Measurements from ENCODE around the gene HBS1L. TPM values are rescaled to one million over a fixed set of nuclear protein-coding genes. Genes with fewer than 3 reads are reported as not detected.
A peak's percentile ranks its signal among the peaks of the same experiment; 100 is the strongest.

The HBS1L gene
- total and polyA plus RNA-seq, 9 donors = 38.0 to 62.7 (median 43.4) TPM

- H3K9me3 ChIP-seq (replicated peaks; ENCODE audit: control insufficient read depth, low read depth, low read length) = no peaks in the 10 kb centered on the region
- no peaks in the 10 kb centered on the region for H3K36me3 ChIP-seq (ENCODE audit: control insufficient read depth, insufficient read depth, low read length)
- H3K27me3 ChIP-seq (ENCODE audit: control insufficient read depth, insufficient read depth, low read length) = no peaks in the 10 kb centered on the region
- no peak for DNase-seq
- no peaks in the 10 kb centered on the region for H3K4me1 ChIP-seq (ENCODE audit: control insufficient read depth, insufficient read depth, low read length)
- H3K27ac ChIP-seq (ENCODE audit: low read length) = no peak overlapping the region
- no peak overlapping the region for H3K4me3 ChIP-seq (ENCODE audit: low read length)
Observed at GRCh38 chr6:134948142-134948541, 106.5 kb downstream of the HBS1L start.

DNA sequence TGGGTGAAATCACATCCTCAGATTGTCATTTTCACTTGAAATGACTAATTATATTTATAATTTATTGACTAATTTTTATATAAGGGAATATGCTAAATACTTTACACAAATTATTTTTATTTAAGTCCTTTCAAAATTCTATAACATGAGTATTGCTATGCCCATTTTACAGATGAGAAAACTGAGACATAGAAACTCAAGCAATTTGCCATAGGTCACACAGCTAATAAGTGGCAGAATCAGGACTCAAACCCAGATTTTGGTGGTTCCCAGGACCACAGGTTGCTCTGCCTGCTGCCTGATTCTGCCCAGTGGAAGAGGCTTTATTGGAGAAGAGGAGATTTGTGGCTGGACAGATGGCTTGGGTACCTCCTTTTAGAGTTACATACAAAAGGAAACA lies 109.6 kb downstream of the HBS1L start:
- no peak overlapping the region for H3K27ac ChIP-seq (ENCODE audit: low read length)
- H3K4me1 ChIP-seq (ENCODE audit: control insufficient read depth, insufficient read depth, low read length) = no peaks in the 10 kb centered on the region

GRCh38 chr6:134943522-134944111 lies 111.0 kb downstream of the HBS1L start:
- DNase-seq = no peak
- Histone ChIP-seq H3K4me1 (ENCODE audit: control insufficient read depth, insufficient read depth, low read length) (no peaks in the 10 kb centered on the region), H3K36me3 (ENCODE audit: control insufficient read depth, insufficient read depth, low read length) (no peaks in the 10 kb centered on the region), H3K27me3 (ENCODE audit: control insufficient read depth, insufficient read depth, low read length) (no peaks in the 10 kb centered on the region), H3K9me3 (replicated peaks; ENCODE audit: control insufficient read depth, low read depth, low read length) (no peaks in the 10 kb centered on the region), H3K27ac (ENCODE audit: low read length) (no peak overlapping the region), H3K4me3 (ENCODE audit: low read length) (no peak overlapping the region)
- WGBS (ENCODE audit: insufficient coverage) = 94% methylated on average over 4 of the region's 9 CpGs

More for the DNA sequence above, 109.6 kb downstream of the HBS1L start:
- no peaks in the 10 kb centered on the region for H3K9me3 ChIP-seq (replicated peaks; ENCODE audit: control insufficient read depth, low read depth, low read length)
- no peak for DNase-seq
- H3K36me3 ChIP-seq (ENCODE audit: control insufficient read depth, insufficient read depth, low read length) = no peaks in the 10 kb centered on the region
- no peak overlapping the region for H3K4me3 ChIP-seq (ENCODE audit: low read length)
- H3K27me3 ChIP-seq (ENCODE audit: control insufficient read depth, insufficient read depth, low read length) = no peaks in the 10 kb centered on the region

- H3K27me3 ChIP-seq (ENCODE audit: control insufficient read depth, insufficient read depth, low read length) = no peaks in the 10 kb centered on the region
- H3K4me3 ChIP-seq (ENCODE audit: low read length) = no peak overlapping the region
- no peak for DNase-seq
- no peaks in the 10 kb centered on the region for H3K36me3 ChIP-seq (ENCODE audit: control insufficient read depth, insufficient read depth, low read length)
- no peak overlapping the region for H3K27ac ChIP-seq (ENCODE audit: low read length)
- no peaks in the 10 kb centered on the region for H3K9me3 ChIP-seq (replicated peaks; ENCODE audit: control insufficient read depth, low read depth, low read length)
- peaks cover 5% of the 10 kb centered on the region for H3K4me1 ChIP-seq (ENCODE audit: control insufficient read depth, insufficient read depth, low read length)
- 57% methylated on average over 2 of the region's 5 CpGs for WGBS (ENCODE audit: insufficient coverage)
Observed at GRCh38 chr6:134938896-134939295, 115.7 kb downstream of the HBS1L start.

GRCh38 chr6:134937426-134937825 lies 117.2 kb downstream of the HBS1L start:
- Histone ChIP-seq H3K9me3 (replicated peaks; ENCODE audit: control insufficient read depth, low read depth, low read length) (no peaks in the 10 kb centered on the region), H3K4me3 (ENCODE audit: low read length) (no peak overlapping the region), H3K36me3 (ENCODE audit: control insufficient read depth, insufficient read depth, low read length) (no peaks in the 10 kb centered on the region), H3K4me1 (ENCODE audit: control insufficient read depth, insufficient read depth, low read length) (peaks cover 5% of the 10 kb centered on the region), H3K27ac (ENCODE audit: low read length) (peak overlapping the region; percentile 17), H3K27me3 (ENCODE audit: control insufficient read depth, insufficient read depth, low read length) (no peaks in the 10 kb centered on the region)
- DNase-seq = peak; percentile 13
- 0% methylated on average over 1 of the region's 5 CpGs for WGBS (ENCODE audit: insufficient coverage)

DNA sequence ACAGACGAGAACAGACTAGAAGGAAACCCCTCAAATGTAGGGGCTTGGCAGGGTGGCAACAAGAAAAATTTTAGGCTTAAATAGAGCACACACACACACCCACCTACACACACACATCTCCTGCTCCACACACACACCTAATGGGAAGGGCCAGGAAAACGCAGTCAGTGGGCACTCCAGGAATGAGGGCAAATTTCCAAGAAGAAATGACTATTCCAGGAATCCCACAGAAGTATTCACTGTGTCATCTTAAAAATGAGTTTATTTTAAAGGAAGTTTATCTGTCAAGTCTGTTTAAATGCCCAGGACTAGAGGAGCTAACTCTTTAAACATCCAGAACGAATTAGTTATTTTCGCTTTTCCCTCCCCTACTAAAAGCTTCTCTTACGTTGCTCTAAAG lies 117.7 kb downstream of the HBS1L start:
- Histone ChIP-seq H3K27ac (ENCODE audit: low read length) (no peak overlapping the region), H3K27me3 (ENCODE audit: control insufficient read depth, insufficient read depth, low read length) (no peaks in the 10 kb centered on the region), H3K9me3 (replicated peaks; ENCODE audit: control insufficient read depth, low read depth, low read length) (no peaks in the 10 kb centered on the region), H3K4me1 (ENCODE audit: control insufficient read depth, insufficient read depth, low read length) (peaks cover 5% of the 10 kb centered on the region), H3K4me3 (ENCODE audit: low read length) (no peak overlapping the region), H3K36me3 (ENCODE audit: control insufficient read depth, insufficient read depth, low read length) (no peaks in the 10 kb centered on the region)
- WGBS (ENCODE audit: insufficient coverage) = no CpG with 5 or more reads among the region's 5 CpGs
- peak; percentile 23 for DNase-seq

DNA sequence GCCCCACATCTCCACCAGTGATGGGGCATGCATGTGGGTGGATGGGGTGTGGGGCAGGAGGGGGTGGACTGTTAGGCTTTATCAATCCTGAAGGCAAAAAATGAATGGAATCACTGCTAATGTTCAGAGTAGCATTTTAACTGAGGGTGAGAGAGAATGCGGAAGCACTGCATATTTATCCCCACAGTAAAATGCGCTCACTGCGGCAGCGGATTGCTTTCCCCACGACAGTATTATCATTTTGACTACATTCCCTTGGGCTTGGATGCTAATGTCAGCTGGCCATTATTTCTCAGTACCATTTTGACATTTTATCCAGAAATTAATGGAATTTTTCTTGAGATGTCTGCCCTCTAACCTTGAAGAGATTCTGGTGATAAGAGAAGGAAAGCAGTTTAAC lies 118.1 kb downstream of the HBS1L start:
- no peaks in the 10 kb centered on the region for H3K27me3 ChIP-seq (ENCODE audit: control insufficient read depth, insufficient read depth, low read length)
- H3K36me3 ChIP-seq (ENCODE audit: control insufficient read depth, insufficient read depth, low read length) = no peaks in the 10 kb centered on the region
- H3K9me3 ChIP-seq (replicated peaks; ENCODE audit: control insufficient read depth, low read depth, low read length) = no peaks in the 10 kb centered on the region
- H3K4me1 ChIP-seq (ENCODE audit: control insufficient read depth, insufficient read depth, low read length) = peaks cover 5% of the 10 kb centered on the region
- WGBS (ENCODE audit: insufficient coverage) = 83% methylated on average over 1 of the region's 5 CpGs
- H3K27ac ChIP-seq (ENCODE audit: low read length) = no peak overlapping the region
- H3K4me3 ChIP-seq (ENCODE audit: low read length) = no peak overlapping the region
- DNase-seq = no peak

DNA sequence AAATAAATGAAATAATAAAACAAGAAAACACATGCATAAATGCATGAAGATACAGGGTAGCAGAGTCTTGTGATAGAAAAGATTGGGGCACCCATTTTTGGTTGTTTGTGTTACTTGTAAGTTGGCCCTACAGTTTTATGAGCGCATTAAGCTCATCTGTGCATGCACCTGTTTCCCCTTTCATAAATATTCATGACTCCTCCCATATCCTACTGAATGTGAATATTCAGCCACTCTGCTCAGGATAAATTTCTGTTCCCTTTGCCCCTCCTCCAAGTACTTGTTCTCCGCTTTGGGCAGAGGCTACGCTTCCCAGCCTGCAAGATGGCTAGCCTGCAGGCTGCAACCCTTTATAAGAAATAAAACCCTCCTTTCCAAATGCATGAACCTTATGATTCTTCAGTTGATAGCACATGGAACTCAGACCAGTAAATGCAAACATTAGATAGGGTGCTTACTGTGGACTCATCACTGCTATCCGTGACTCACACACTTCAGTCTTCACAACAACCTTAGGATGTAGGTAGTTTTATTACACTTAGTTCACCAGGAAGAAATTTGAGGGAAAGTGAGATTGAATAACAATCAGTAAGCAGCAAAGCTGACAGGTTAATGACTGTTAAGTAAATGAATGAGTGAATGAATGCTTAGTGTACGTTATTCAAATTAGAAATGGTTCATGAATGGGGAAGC lies 119.7 kb downstream of the HBS1L start:
- H3K27ac ChIP-seq (ENCODE audit: low read length) = no peak overlapping the region
- H3K27me3 ChIP-seq (ENCODE audit: control insufficient read depth, insufficient read depth, low read length) = no peaks in the 10 kb centered on the region
- no peak overlapping the region for H3K4me3 ChIP-seq (ENCODE audit: low read length)
- H3K4me1 ChIP-seq (ENCODE audit: control insufficient read depth, insufficient read depth, low read length) = peaks cover 5% of the 10 kb centered on the region
- 100% methylated on average over 1 of the region's 5 CpGs for WGBS (ENCODE audit: insufficient coverage)
- no peaks in the 10 kb centered on the region for H3K9me3 ChIP-seq (replicated peaks; ENCODE audit: control insufficient read depth, low read depth, low read length)
- DNase-seq = no peak
- H3K36me3 ChIP-seq (ENCODE audit: control insufficient read depth, insufficient read depth, low read length) = no peaks in the 10 kb centered on the region

- Histone ChIP-seq H3K9me3 (replicated peaks; ENCODE audit: control insufficient read depth, low read depth, low read length) (no peaks in the 10 kb centered on the region), H3K4me1 (ENCODE audit: control insufficient read depth, insufficient read depth, low read length) (peaks cover 5% of the 10 kb centered on the region), H3K27ac (ENCODE audit: low read length) (no peak overlapping the region), H3K27me3 (ENCODE audit: control insufficient read depth, insufficient read depth, low read length) (no peaks in the 10 kb centered on the region), H3K36me3 (ENCODE audit: control insufficient read depth, insufficient read depth, low read length) (no peaks in the 10 kb centered on the region), H3K4me3 (ENCODE audit: low read length) (no peak overlapping the region)
- WGBS (ENCODE audit: insufficient coverage) = 82% methylated on average over 9 of the region's 11 CpGs
- DNase-seq = no peak
Observed at GRCh38 chr6:134932535-134933470, 121.8 kb downstream of the HBS1L start.

GRCh38 chr6:134932098-134932497 lies 122.5 kb downstream of the HBS1L start:
- H3K27ac ChIP-seq (ENCODE audit: low read length) = no peak overlapping the region
- H3K9me3 ChIP-seq (replicated peaks; ENCODE audit: control insufficient read depth, low read depth, low read length) = no peaks in the 10 kb centered on the region
- H3K27me3 ChIP-seq (ENCODE audit: control insufficient read depth, insufficient read depth, low read length) = no peaks in the 10 kb centered on the region
- H3K4me3 ChIP-seq (ENCODE audit: low read length) = no peak overlapping the region
- no peaks in the 10 kb centered on the region for H3K36me3 ChIP-seq (ENCODE audit: control insufficient read depth, insufficient read depth, low read length)
- DNase-seq = peak; percentile 48
- H3K4me1 ChIP-seq (ENCODE audit: control insufficient read depth, insufficient read depth, low read length) = peaks cover under 1% of the 10 kb centered on the region
- 36% methylated on average over 4 of the region's 5 CpGs for WGBS (ENCODE audit: insufficient coverage)

All from muscle of leg (tissue), 11 donors.